ENCODE measurements around the gene DEFB132.

Gene DEFB132

DNA sequence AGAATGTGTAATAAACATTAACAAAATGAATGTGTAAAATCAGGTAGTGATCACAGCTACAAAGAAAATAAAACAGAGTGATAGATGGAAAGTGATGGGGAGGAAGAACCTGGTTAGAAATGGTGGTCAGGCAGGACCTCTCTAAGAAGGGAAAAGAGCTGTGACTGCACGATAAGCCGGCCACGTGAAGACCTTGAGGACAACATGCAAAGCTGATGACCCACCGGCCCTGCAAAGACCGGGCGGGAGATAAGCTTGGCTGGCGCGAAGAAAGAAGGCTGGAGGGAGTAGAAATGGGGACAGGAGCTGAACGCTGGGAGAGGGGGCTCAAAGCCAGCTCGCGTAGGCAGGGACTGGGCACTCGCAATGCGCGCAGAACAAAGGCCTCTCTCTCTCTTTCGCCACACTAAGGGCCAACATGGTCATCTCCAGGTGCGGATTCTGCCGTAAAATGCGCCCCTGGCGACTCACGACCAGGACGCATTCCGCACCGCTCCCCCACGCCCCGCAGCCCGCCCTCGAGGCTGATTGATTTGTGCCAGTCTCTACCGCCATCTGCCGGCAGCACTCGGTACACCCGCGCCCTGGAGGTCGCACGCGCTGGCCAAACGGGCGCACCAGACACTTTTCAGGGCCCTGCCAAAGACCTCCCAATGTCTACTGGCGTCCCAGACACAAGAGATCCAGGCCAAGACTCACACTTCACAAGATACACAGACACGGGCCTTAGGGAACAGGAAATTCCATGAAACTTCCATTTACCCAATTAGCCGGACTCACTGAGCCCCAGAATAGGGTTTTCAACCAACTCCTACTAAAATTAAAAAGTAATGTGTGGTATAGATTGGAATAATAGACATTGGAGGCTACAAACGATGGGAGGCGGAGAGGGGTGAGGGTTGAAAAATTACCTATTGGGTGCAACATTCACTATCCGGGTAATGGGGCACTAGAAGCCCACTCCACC lies 9.4 kb downstream of the DEFB132 start:
- DNase-seq: peak; percentile 96

DNA sequence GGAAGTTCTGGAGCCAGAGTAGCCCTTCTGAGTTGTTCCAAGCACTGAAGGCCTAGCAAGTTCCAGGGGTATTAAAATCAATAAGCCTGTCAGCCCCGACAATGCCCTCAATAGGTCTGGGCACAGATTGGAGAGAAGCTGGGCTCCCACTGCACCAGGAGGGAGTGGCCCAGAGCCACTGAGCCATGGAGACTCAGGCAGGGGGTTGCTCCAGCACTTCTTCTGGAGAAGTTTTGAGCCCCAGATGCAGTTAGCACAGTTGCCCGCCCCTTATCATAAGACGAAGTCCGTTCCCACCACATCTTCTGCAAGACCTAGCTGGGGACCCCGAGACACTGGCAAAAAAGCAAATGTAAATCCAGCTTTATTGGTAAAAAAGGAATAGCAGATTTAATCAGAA lies 13.0 kb downstream of the DEFB132 start:
- DNase-seq: no peak

DNA sequence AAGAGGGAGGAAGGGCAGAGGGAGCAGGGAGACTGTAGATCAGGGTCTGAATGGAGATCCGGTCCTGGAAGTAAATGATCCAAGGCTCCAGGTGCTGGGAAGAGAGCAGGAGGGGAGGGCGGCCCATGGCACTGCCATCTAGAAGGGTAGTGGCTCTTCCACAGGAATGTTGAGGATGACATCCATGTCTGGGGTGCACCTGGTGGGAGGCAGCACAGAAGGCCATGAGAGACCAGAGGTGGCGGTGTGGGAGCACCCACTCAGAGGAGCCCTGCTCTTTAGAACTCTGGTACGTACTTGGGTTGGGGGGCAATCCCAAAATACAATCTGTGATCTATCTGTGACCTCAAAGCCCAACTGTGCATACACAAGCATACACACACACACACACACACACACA lies 13.5 kb downstream of the DEFB132 start:
- no peak for DNase-seq

DNA sequence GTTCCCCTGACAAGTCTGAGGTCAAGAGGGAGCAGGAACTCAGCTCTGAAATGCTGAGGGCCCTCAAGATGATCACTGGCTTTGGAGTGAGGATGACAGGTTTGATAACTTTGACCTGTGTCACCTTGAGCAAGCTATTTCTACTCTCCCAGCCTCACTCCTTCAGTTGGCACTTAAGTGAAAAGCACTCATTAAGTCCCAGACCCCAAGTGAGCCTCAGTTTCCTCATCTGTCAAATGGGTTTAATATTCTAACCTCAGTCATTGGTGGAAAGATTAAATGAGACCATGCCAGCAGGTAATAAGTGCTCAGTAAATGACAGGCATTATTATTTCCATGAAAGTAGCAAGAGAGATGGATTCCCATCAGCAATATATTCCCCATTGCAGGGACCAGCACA lies 14.0 kb downstream of the DEFB132 start:
- DNase-seq: no peak

DNA sequence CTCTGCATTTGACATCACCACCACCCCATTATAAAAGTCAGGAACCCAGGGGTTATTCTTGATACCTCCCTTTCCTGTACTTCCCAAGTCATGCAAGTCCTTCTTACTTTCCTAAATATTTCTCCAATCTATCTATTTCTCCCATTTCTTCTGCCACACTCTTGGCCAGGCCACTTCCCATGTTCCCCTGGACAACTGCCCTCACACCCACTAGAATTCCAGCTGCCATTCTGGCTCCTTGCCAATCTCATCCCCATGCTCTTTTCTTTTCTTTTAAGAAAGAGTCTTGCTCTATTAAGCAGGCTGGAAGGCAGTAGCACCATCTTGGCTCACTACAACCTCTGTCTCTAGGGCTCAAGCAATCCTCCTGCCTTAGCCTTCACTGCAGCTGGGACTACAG lies 15.2 kb downstream of the DEFB132 start:
- DNase-seq: no peak

DNA sequence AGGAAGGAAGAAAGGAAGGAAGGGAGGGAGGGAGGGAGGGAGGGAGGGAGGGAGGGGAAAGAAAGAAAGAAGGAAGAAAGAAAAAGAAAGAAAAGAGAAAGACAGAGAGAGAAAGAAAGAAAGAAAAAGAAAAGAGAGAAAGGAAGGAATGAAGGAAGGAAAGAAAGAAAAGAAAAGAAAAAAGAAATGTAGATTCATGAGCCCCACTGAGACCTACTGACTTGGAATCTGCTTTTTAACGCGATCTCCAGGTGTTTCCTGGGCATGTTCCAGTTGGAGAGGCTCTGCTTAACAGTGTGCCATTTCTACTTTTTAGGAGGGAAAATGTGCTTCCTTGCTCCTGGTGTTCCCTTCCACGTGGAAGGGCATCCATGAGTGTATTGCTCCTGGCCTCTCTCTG lies 16.4 kb downstream of the DEFB132 start:
- DNase-seq: no peak

DNA sequence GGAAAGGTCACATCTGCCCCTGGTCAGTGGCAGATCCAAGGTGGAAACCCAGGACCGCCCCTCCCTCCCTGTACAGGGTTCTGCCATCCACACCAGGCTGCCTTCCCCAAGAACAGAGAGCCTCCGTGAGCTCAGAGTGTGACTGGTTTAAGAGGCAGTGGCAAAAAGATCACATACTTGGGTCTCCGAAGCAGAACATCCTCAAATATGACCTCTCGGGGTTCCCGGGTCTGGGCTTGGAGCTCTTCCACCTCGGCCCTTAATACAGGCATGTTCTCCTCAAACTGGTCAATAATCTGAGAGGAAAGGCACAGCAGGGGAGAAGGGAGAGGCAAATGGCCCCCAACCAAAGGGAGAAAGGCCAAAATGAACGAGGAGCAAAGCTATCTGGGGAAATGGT lies 18.3 kb downstream of the DEFB132 start:
- DNase-seq: no peak

DNA sequence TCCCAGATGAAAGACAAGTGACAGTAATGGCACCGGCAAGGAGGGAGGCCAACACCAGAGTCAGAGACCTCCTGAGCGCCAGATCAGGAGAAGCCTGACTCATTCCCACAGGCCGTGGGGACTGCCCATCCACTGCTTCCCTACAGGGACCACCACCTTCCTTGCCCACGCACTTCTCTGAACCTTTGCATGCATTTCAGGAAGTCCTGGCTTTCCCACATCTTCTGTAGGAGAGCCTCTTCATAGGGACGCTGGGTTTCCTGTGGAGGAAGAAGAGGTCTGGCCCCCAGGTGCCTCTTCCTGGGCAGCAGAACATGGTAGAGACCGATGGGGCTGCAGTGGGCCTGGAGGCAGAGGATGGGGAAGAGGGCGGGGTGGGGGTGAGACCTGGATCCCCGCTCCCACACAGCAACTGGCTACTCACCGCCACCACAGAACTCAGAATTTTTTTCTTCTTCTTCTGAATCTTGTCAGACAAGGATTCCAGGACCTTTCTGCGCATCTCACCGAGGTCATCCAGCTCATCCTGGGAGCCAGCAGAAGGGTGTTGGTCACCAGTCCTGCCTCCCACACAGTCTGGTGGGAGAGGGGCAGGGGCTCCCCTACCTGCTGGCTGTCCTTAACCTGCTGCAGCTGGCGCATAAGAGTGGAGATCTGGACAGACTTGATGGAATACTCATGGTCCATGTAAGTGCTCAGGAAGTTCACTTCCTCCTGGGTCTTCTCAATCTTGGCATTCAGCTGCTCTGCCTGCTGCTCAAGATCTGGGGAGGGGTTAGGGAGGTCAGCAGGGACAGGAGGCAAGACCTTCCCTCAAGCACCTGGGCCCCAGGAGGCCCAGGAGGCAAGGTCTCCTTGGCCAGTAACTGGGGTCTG lies 19.3 kb downstream of the DEFB132 start:
- DNase-seq: no peak

DNA sequence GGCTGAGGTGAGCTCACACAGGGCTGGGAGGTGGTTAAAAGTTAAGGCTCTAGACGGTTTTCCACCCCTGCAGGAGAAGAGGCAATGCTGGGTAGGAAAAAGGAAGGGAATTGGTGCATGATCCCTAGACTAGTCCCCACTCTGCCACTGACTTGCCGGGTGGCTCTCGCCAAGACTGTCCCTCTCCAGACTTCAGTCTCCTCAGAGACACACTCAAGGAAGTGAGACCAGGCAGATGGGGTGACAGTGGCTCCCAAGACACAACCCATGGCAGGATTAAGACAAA lies 19.9 kb downstream of the DEFB132 start:
- DNase-seq: no peak

DNA sequence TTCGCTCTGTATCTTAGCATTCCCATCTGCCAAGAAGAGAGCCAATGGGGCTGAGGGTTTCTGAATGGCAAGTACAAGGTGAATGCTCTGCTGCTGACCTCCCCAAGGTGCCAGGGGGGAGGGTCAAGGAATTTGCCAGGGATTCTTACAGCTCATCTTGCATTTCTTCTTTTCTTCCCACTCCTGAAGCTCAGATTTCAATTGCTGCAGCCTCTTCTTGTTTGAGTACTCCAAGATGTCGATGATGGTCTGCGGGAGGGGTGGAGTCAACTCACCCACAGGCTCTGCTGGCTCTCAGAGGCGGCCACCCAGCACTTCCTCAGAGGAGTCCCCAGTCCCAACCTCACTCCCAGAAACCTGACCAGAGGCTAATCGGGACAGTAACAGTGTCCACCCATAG lies 20.7 kb downstream of the DEFB132 start:
- DNase-seq: no peak

DNA sequence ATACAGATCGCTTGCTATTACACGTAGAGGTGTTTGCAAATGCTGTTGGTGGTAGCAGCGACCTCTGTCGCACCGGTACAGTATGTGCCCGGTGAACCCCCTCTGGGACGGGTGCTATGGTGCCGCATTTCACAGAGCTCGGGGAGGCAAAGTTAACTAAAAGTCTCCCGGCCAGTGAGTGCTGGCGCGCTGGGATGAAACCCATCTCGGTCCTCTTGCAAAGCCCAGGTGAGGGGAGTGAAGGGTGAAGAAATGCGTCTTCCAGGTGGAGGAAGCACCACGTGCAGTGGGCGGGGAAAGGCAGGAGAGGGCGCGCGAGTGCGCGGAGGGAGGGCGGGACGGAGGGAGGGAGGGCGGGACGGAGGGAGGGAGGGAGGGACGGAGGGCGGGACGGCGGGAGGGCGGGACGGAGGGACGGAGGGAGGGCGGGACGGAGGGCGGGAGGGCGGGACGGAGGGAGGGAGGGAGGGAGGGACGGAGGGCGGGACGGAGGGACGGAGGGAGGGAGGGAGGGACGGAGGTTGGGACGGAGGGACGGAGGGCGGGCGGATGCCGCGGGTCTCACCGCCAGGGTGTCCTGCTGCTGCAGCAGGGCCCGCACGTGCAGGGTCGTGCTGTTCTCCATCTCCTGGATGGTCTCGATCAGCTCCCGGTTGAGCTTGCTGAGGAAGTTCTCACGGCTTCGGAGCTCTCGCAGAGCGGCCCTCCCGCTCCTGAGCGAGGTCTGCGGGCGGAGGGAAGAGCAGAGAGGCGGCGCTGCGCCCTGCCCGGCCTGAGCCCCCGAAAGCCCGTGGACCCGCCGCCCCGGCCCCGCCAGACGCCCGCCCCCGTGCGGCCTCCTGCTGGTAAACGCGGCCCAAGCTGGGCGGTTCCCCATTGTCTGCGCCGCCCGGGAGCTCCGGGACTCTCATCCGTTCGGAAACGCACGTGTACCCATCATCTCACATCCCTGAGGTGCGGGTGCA lies 21.4 kb downstream of the DEFB132 start:
- no peak for DNase-seq

DNA sequence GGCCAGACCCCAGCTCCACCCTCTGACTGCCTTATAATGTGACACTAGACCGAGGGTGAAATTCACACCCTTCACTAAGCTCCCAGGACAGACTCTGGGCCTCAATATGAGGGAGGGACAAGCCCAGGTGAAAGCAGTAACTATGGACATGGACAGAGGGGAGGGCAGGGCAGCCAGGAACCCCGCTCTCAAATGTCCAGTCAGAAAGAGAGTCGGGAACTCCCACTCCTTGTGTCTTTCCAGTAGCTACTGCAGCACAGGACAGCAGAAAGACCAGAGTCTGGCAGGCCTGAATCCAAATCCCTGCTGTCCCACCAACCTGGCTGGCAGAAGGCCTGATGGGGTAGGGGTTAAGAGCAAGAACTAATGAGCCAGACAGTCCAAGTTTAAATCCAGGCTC lies 26.6 kb downstream of the DEFB132 start:
- no peak for DNase-seq

DNA sequence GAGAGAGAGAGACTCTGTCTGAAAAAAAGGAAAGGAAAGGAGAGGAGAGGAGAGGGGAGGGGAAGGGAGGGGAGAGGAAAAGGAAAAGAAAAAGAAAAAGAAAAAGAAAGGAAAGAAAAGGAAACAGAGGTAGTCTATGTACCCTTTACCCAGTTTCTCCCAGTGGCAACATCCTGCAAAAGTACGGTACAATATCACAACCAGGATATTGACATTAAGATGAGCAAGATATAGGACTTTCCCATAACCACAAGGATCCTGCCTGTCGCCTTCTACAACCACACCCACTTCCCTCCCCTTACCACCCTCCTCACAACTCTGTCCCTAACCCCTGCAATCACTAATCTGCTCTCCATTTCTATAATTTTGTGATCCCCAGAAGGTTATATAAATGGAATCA lies 29.0 kb downstream of the DEFB132 start:
- DNase-seq: no peak

DNA sequence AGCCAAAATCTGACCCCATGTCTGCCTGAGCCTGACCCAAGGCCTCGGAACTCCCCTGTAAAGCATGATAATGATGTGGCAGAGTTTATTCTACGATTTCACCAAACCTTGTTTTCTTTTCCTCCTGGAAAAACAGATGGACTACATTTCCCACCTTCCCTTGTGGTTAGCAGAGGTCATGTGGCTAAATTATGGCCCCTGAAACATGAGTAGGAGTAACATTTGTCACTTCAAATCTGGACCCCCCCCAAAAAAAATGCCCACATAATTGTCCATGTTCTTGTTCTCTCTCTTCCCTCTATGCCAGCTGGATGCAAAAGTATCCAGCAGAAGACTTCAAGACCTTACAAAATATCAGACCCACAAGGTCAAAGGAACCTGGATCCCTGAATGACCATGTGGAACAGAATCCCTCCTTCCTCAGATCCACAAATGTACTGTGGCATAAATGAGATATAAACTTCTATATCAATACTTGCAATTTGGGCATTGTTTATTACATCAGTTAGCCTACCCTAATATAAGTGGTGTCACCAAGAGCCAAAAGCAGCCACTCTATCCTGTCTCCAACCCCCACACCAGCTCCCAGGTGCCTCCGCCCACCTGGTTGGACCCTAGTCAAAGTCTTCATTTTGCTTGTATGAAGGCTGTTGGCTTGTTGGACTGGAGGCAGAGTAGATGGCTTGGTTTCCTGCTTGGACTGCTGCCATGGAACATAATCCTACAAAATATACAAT lies 31.6 kb downstream of the DEFB132 start:
- DNase-seq: peak; percentile 38

DNA sequence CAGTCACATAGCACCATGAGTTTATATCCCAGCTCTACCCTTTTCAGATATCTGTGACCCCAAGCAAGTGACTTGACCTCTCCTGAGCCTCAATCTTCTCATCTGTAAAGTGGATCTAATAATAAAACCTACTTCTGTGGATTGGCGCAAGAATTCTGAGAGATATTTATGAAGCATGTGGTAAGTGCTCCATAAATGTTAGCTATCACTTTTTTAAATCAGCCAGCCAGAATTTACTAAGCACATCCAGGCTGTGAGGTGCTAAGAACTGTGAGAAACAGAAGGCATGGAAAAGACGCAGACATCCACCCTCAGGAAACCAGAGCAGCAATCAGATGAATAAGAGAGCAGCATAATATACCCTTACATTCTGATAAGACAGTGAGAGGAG lies 32.2 kb downstream of the DEFB132 start:
- DNase-seq: no peak

DNA sequence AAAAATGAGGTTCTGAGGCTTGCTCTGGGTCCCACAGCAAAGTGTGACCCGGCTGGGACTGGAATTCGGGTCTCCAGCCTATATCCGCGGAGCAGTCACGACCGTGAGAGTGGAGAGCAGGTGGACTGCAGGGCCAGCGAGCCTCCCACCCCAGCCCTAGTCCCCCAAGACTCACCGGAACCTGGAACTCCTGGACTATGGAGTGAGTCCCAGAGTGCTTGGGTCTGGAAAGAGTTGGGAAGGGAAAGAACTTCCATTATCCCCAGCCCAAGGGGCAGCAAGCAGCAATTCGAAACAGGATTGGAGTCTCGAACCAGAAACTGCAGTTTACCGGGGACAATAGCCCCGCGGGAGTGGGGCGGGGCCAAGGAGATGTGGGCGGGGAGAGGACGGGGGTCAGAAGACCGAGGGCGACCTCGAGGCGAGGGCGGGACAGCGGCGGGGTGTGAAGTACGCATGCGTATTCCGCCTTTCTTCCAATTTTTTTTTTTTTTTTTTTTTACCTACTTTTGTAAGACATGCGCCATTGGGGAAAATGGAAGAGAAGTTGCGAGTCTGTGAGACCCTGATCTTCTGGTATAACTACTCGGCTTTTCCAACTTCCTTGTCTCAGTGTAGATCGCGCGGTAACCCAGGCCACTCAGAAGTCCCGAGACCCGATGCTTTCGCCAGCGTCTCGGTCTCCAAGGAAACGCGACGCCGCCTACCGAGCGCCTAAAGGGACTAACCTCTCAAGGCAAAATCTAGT lies 32.7 kb downstream of the DEFB132 start, which contains the start of gene C20orf96:
TSS of gene C20orf96 (minus strand) at position 667 of the 748 bp plus-strand sequence. CDS start at position 527, 140 bp downstream.
- peak; percentile 97 for DNase-seq

DNA sequence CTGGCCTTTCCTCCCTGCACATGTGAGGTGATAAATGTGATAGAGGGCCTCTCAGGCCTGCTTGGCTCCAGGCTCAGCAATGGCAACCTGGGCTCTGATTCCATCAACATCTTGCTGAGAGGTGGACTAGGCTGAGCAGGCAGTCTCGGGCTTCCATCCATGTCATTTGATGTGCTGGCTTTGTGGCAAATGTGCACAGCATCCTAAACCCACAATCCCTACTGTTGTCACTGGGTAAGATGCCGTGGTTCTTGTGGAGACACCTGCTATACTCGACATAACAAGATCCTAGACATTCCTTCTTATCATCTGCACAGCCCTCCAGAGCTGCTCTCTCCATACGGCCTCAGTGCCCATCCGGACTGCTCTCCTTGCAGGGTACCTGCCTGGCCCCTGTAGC lies 37.1 kb downstream of the DEFB132 start:
- no peak for DNase-seq

DNA sequence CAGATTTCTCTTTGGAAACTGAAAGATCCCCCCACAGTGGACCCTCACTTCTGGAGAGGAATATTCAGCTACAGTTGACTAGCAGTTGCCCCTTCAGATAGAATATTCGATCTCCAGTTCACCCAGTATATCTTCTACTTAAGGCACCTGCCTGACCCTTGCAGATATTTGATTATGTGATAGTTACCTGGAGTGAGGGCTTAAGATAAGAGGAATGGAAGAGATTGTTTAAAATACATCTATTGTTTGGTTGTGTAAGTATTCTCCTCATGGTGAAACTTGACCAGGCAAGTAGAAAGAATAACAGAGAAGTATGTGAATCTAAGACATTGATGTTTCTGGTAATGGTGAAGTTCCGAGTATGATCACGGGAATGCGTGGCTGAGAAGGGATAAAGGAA lies 38.3 kb downstream of the DEFB132 start:
- DNase-seq: no peak

DNA sequence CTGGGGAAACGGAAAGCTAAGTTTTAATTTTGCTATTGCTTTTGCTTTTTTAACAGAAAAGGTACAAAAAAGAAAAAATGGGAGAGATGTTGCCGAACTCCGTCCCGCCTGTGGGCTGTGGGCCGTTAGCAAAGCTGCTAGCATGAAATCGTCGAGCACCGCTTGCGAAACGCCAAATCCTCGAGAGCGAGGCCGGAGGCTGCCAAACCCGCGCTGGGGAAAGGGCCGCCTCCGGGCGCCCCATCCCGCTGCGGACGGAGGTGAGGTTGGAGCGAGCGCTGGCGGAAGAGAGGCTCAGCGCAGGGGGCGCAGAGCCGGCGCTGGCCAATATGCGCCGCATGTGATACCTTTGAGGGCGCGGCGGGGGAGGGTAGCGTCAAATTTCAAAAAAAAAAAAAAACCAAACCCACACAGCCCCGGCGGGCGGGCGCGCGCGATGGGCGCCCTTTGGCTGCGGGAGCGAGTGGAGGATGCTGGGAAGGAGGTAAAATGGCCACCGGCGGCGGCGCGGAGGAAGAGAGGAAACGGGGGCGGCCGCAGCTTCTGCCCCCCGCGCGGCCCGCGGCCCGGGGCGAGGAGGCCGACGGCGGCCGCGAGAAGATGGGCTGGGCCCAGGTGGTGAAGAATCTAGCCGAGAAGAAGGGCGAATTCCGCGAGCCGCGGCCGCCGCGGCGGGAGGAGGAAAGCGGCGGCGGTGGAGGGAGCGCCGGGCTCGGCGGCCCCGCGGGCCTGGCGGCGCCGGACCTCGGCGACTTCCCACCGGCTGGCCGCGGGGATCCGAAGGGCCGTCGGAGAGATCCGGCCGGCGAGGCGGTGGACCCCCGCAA lies 39.8 kb downstream of the DEFB132 start, which contains the start of gene ZCCHC3:
TSS of gene ZCCHC3 (plus strand) at position 473 of the 827 bp plus-strand sequence. CDS start at position 490, 17 bp downstream.
- DNase-seq: peak; percentile 97
